Measurements from ENCODE around the gene RPP14.

- TF ChIP-seq, protein P1, sequence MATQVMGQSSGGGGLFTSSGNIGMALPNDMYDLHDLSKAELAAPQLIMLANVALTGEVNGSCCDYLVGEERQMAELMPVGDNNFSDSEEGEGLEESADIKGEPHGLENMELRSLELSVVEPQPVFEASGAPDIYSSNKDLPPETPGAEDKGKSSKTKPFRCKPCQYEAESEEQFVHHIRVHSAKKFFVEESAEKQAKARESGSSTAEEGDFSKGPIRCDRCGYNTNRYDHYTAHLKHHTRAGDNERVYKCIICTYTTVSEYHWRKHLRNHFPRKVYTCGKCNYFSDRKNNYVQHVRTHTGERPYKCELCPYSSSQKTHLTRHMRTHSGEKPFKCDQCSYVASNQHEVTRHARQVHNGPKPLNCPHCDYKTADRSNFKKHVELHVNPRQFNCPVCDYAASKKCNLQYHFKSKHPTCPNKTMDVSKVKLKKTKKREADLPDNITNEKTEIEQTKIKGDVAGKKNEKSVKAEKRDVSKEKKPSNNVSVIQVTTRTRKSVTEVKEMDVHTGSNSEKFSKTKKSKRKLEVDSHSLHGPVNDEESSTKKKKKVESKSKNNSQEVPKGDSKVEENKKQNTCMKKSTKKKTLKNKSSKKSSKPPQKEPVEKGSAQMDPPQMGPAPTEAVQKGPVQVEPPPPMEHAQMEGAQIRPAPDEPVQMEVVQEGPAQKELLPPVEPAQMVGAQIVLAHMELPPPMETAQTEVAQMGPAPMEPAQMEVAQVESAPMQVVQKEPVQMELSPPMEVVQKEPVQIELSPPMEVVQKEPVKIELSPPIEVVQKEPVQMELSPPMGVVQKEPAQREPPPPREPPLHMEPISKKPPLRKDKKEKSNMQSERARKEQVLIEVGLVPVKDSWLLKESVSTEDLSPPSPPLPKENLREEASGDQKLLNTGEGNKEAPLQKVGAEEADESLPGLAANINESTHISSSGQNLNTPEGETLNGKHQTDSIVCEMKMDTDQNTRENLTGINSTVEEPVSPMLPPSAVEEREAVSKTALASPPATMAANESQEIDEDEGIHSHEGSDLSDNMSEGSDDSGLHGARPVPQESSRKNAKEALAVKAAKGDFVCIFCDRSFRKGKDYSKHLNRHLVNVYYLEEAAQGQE (IDR thresholded peaks at IDR 0.05; ENCODE audit: unreplicated experiment) = no peak
- TF ChIP-seq, protein P2, sequence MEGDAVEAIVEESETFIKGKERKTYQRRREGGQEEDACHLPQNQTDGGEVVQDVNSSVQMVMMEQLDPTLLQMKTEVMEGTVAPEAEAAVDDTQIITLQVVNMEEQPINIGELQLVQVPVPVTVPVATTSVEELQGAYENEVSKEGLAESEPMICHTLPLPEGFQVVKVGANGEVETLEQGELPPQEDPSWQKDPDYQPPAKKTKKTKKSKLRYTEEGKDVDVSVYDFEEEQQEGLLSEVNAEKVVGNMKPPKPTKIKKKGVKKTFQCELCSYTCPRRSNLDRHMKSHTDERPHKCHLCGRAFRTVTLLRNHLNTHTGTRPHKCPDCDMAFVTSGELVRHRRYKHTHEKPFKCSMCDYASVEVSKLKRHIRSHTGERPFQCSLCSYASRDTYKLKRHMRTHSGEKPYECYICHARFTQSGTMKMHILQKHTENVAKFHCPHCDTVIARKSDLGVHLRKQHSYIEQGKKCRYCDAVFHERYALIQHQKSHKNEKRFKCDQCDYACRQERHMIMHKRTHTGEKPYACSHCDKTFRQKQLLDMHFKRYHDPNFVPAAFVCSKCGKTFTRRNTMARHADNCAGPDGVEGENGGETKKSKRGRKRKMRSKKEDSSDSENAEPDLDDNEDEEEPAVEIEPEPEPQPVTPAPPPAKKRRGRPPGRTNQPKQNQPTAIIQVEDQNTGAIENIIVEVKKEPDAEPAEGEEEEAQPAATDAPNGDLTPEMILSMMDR (conservative IDR thresholded peaks at IDR 0.05; ENCODE audit: low read depth in 2 of 2) = no peak
- TF ChIP-seq EZH2 (IDR thresholded peaks at IDR 0.05; ENCODE audit: low read depth, unreplicated experiment) = no peak
- no peak for TF ChIP-seq STAT1 (IDR thresholded peaks at IDR 0.05; ENCODE audit: unreplicated experiment)
- no peak for TF ChIP-seq POLR2AphosphoS5 (IDR thresholded peaks at IDR 0.05; ENCODE audit: low read depth)
- no peak for TF ChIP-seq JUNB (IDR thresholded peaks at IDR 0.05; ENCODE audit: unreplicated experiment)
- TF ChIP-seq CREB1 (CRISPR knock-in tag; IDR thresholded peaks at IDR 0.05; ENCODE audit: low read depth) = no peak
- TF ChIP-seq EZH2phosphoT487 (IDR thresholded peaks at IDR 0.05; ENCODE audit: unreplicated experiment) = no peak
- TF ChIP-seq ETS1 (IDR thresholded peaks at IDR 0.05) = no peak
- no peak for TF ChIP-seq ZNF331 (CRISPR knock-in tag; IDR thresholded peaks at IDR 0.05; ENCODE audit: low read depth)
- TF ChIP-seq NANOG (IDR thresholded peaks at IDR 0.05; ENCODE audit: borderline replicate concordance) = no peak
- TF ChIP-seq ZNF114 (CRISPR knock-in tag; IDR thresholded peaks at IDR 0.05) = no peak
- no peak for TF ChIP-seq ZNF462 (CRISPR knock-in tag; IDR thresholded peaks at IDR 0.05)
These were observed 55.8 kb downstream of the RPP14 start for GRCh38 chr3:58361866-58362265.

All from GM23338 (cell line).